Activated CD4-positive, alpha-beta memory T cell treated with anti-CD3 and anti-CD28 coated beads, Interleukin-2, amount 10 ng/mL, durations not matched to agents 7 days and 5 days (primary cell): ENCODE results near the gene CASK. TPM values are rescaled to one million over a fixed set of nuclear protein-coding genes. Genes with fewer than 3 reads are reported as not detected.

Experiments
- CTCF ChIA-PET: fragments of 350-600 bp; sonication (Branson Sonifier 250); formaldehyde crosslinking; loops from one replicate; lab custom pipeline; 2021; ENCODE audit warnings: antibody characterized with exemption, inconsistent platforms; lab: Charles Lee
- POLR2A ChIA-PET: fragments of 350-600 bp; sonication (Branson Sonifier 250); formaldehyde crosslinking; loops from one replicate; lab custom pipeline; 2021; ENCODE audit warnings: antibody characterized with exemption; lab: Charles Lee
- DNase-seq: peaks from one replicate; pipeline ENCODE4 v3.0.0-alpha.2; 2020
- H3K27ac Mint-ChIP-seq: one replicate; pipeline ENCODE4 v1.8.0; 2021; ENCODE audit warnings: mild to moderate bottlenecking, mixed read lengths
- H3K27me3 Mint-ChIP-seq: one replicate; pipeline ENCODE4 v1.8.0; 2021; ENCODE audit warnings: mixed read lengths
- H3K36me3 Mint-ChIP-seq: one replicate; pipeline ENCODE4 v1.8.0; 2021; ENCODE audit warnings: low read depth, mixed read lengths
- H3K4me1 Mint-ChIP-seq: one replicate; pipeline ENCODE4 v1.8.0; 2021; ENCODE audit warnings: mixed read lengths
- H3K4me3 Mint-ChIP-seq: one replicate; pipeline ENCODE4 v1.8.0; 2021; ENCODE audit warnings: mild to moderate bottlenecking, mixed read lengths
- H3K9me3 Mint-ChIP-seq: one replicate; pipeline ENCODE4 v1.8.0; 2021; ENCODE audit warnings: mixed read lengths
- total RNA-seq, 2 experiments: library from RNA; stranded (reverse); gene quantifications; one replicate each; pipeline ENCODE4 v1.2.3, GENCODE V29; 2021

The CASK gene
- total RNA-seq, 2 experiments from 2014 or later: 30.1 to 32.7 TPM

DNA sequence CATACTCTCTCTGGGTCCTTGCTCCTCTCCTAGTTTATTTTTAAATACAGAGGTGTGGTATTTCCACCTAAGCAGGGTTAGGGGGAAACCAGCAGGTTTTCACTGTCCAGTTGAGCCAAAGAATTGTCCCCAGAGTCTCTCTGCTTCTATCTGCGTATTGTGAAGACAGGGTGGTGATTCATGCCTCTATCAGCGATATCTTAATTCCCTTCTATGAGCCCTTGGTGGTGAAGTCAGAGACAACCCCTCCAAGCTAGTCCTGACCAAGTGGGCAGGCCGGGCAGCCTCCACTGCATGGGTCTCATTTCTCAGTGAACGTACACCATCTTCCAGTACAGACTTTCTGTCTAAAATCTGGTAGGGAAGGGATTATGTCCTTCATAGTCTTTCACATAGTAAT, 335.1 kb downstream of the CASK start:
- H3K4me3 Mint-ChIP-seq: no peak overlapping the region
- H3K36me3 Mint-ChIP-seq: peaks cover 8% of the 10 kb centered on the region
- H3K9me3 Mint-ChIP-seq: no peaks in the 10 kb centered on the region
- ChIA-PET POLR2A (no interaction called here), CTCF (no interaction called here)
- no peak overlapping the region for H3K27ac Mint-ChIP-seq
- H3K27me3 Mint-ChIP-seq: no peaks in the 10 kb centered on the region
- H3K4me1 Mint-ChIP-seq: no peaks in the 10 kb centered on the region
- no peak for DNase-seq

DNA sequence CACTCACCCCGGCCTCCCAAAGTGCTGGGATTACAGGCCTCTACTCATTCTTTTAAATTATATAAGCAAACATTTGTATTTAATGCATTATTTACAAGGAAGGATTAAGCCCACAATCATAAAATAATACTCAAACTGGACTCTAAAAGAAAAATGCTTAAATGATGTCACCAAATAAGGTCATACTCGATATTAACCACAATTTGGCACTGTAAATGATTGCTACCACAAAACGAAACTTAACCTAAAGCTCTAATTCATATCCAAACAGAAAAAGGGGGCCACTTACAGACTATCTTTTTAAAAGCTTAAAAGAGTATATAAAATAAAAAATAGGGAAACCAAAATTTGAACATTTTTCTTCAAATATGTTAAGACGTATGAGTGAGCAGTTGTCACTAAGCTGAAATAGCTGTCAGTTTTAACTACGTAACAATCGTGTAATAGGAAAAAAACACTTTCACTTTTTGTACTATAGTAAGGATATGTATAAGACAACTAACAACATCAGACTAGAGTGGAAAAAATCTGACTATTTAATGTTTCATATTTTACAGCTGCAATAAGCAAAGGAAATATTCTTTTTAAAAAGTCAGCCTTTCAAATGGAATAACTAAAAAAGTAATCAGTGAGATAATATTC, 342.8 kb downstream of the CASK start:
- ChIA-PET CTCF (interaction anchor here (0.6 to 1.0 kb wide), 2 partner anchors 157 to 179 kb away, joined by 3 read pairs; no protein-coding TSS in a partner anchor), POLR2A (interaction anchor here (1.7 kb wide), 1 partner anchor 19 kb away, joined by 5 read pairs; no protein-coding TSS in a partner anchor)
- Mint-ChIP-seq H3K36me3 (peaks cover 30% of the 10 kb centered on the region), H3K27me3 (no peaks in the 10 kb centered on the region), H3K4me3 (peak overlapping the region; percentile 36), H3K27ac (peak overlapping the region; percentile 32), H3K4me1 (peaks cover 8% of the 10 kb centered on the region), H3K9me3 (no peaks in the 10 kb centered on the region)
- no peak for DNase-seq

DNA sequence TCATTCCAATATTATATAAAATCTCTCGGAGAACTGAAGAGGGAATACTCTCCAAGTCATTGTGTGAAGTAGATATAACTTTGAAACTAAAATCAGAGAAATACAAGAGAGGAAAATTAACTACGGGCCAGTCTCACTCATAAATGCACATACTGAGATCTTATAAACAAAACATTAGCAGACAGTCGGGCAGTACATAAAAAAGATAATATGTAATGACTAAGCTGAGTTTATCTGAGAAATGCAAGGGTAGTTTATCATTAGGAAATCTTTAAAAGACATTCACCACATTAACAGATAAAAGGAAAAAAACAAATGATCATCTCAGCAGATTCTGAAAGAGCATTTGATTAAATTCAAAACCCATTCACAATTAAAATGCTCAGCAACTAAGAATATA, 359.5 kb downstream of the CASK start:
- Mint-ChIP-seq H3K27me3 (no peaks in the 10 kb centered on the region), H3K36me3 (peaks cover 23% of the 10 kb centered on the region), H3K9me3 (no peaks in the 10 kb centered on the region), H3K4me1 (peaks cover 33% of the 10 kb centered on the region), H3K4me3 (no peak overlapping the region), H3K27ac (no peak overlapping the region)
- DNase-seq: no peak
- ChIA-PET CTCF (no interaction called here), POLR2A (interaction anchor here (1.0 kb wide), 1 partner anchor 195 kb away, joined by 3 read pairs; no protein-coding TSS in a partner anchor)

DNA sequence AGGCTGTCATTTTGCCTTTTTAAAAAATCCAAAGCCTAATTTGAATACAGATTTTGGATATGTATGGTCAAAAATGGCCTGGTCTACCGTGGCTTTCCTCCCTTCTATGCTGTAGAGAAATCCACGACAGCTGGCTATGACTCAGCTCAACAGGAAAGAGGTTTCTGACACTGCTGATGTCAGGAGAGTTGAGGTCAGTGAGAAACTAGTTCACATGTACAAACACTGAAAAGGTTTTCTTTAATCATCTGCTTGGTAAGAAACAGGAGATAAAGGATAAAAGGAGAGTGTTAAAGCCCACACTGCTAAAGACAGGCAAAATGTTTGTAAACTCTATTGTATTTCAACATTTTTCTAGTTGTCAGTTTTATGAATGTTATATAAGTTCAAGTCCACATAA, 362.3 kb downstream of the CASK start:
- ChIA-PET CTCF (interaction anchor here (1.6 kb wide), 1 partner anchor 198 kb away, joined by 5 read pairs; no protein-coding TSS in a partner anchor), POLR2A (interaction anchor here (1.0 to 1.4 kb wide), 2 partner anchors 20 to 105 kb away, joined by 4 to 5 read pairs; no protein-coding TSS in a partner anchor)
- Mint-ChIP-seq H3K27me3 (no peaks in the 10 kb centered on the region), H3K36me3 (peaks cover 16% of the 10 kb centered on the region), H3K4me3 (no peak overlapping the region), H3K27ac (peak overlapping the region; percentile 83), H3K4me1 (peaks cover 57% of the 10 kb centered on the region), H3K9me3 (no peaks in the 10 kb centered on the region)
- peak; percentile 57 for DNase-seq

DNA sequence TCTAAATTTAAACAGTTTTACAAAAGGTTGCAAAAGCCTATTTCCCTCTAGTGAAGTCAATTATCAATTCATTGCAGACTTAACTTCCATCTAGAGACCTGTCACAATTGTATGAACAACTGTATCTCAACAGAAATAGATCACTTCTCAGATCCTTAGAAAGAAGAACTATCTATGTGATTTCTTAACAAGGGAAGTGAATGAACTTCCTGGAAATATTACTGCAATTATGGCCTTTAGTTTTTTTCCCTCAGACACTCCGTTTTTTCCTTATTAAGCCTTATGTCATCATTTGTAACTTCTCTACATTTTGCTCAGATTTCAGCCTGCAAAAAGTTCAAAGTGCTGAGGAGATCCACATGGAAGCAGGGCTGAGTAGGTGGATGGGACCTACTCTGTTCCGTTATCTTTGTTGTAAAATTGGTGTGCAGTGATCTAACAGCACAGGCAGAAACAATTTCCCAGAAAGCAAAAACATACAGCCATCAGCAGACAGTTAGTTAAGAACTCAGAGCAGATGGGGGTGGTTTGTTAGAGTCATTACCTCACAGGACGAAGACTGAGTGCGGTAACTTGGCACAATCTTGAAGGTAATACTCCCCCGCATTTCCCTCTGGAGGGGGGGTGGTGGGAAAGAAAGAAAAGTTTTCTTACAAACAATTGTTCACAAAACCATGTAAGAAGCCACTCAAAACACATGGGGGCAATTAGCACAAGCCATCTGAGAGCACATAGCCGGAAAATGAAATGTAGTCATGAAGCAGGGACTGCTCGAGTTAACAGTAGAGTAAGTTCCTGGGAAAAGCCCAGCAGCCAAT, 363.9 kb downstream of the CASK start:
- H3K9me3 Mint-ChIP-seq: no peaks in the 10 kb centered on the region
- peak; percentile 24 for DNase-seq
- ChIA-PET POLR2A (no interaction called here), CTCF (interaction anchor here (0.8 to 1.3 kb wide), 3 partner anchors 111 to 201 kb away, joined by 3 to 12 read pairs (median 3); no protein-coding TSS in a partner anchor)
- peak overlapping the region; percentile 87 for H3K27ac Mint-ChIP-seq
- peak overlapping the region; percentile 21 for H3K4me3 Mint-ChIP-seq
- peaks cover 59% of the 10 kb centered on the region for H3K4me1 Mint-ChIP-seq
- H3K36me3 Mint-ChIP-seq: peaks cover under 1% of the 10 kb centered on the region
- H3K27me3 Mint-ChIP-seq: no peaks in the 10 kb centered on the region

DNA sequence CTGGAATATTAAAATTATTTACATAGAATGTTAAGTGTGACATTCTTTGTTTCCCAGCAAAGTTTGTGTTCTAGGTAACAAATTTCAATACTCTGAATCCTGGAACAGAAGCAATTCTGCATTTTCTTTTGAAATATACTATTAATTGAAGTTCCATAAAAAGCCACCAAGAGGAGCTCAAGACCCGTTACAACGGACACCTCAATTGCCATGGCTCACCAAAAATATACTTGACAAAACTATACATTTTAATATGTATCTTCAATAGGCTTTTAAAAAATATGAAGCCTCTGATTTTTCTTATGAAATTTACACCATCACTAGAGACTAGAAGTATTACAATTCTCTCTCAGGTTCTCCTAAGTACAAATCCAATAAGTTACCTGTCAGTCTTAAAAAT, 364.8 kb downstream of the CASK start:
- no peak for DNase-seq
- H3K4me3 Mint-ChIP-seq: no peak overlapping the region
- peak overlapping the region; percentile 87 for H3K27ac Mint-ChIP-seq
- CTCF ChIA-PET: interaction anchor here (0.7 to 1.3 kb wide), 4 partner anchors 110 to 223 kb away, joined by 3 to 12 read pairs (median 3); no protein-coding TSS in a partner anchor
- peaks cover 55% of the 10 kb centered on the region for H3K4me1 Mint-ChIP-seq
- no peaks in the 10 kb centered on the region for H3K36me3 Mint-ChIP-seq
- no peaks in the 10 kb centered on the region for H3K9me3 Mint-ChIP-seq
- POLR2A ChIA-PET: interaction anchor here (1.0 kb wide), 2 partner anchors 201 to 221 kb away, joined by 3 read pairs; no protein-coding TSS in a partner anchor
- no peaks in the 10 kb centered on the region for H3K27me3 Mint-ChIP-seq

DNA sequence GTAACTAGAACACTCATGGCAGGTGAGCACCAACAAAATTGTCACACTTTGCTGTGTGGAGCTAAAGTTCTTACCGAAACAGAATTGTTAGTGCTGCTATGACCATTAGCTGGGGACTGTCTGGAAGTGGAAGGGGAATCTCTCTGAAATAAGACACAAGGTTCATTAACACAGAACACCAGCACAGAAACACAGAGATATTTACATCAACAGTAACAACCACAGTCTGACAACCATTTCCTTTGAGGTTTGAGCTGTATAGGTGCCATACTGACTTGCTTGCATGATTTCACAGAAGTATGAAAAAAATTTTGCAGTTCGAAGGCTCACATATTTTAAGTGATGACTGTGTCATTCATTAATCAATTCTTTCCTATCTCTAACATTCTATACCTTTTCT, 366.4 kb downstream of the CASK start:
- Mint-ChIP-seq H3K4me3 (peak overlapping the region; percentile 48), H3K4me1 (peaks cover 51% of the 10 kb centered on the region), H3K27ac (peak overlapping the region; percentile 81), H3K27me3 (no peaks in the 10 kb centered on the region), H3K36me3 (peaks cover 7% of the 10 kb centered on the region), H3K9me3 (no peaks in the 10 kb centered on the region)
- DNase-seq: peak; percentile 18
- POLR2A ChIA-PET: interaction anchor here (0.9 to 1.0 kb wide), 2 partner anchors 225 to 376 kb away, joined by 3 read pairs; no protein-coding TSS in a partner anchor
- CTCF ChIA-PET: no interaction called here

DNA sequence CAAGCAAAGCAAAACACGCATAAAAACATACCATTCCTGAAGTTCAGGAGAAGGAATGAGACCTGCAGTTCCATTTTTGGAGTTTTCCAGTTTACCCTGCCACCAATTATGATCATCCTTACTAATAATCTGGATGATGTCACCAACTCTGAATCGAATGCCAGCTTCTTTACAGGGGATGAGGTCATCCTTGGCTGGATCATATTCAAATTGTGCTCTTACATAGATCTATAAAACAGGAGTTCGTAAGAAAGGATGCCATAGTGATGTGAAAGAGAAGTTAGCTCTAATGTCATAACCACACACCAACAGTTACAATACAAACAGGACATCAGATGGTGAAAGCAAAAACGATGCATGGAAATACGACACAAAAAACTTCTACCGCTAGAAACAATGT, 369.7 kb downstream of the CASK start:
- ChIA-PET CTCF (no interaction called here), POLR2A (no interaction called here)
- no peak overlapping the region for H3K27ac Mint-ChIP-seq
- H3K4me3 Mint-ChIP-seq: no peak overlapping the region
- DNase-seq: no peak
- H3K4me1 Mint-ChIP-seq: peaks cover 27% of the 10 kb centered on the region
- no peaks in the 10 kb centered on the region for H3K9me3 Mint-ChIP-seq
- no peaks in the 10 kb centered on the region for H3K27me3 Mint-ChIP-seq
- H3K36me3 Mint-ChIP-seq: peaks cover 11% of the 10 kb centered on the region

DNA sequence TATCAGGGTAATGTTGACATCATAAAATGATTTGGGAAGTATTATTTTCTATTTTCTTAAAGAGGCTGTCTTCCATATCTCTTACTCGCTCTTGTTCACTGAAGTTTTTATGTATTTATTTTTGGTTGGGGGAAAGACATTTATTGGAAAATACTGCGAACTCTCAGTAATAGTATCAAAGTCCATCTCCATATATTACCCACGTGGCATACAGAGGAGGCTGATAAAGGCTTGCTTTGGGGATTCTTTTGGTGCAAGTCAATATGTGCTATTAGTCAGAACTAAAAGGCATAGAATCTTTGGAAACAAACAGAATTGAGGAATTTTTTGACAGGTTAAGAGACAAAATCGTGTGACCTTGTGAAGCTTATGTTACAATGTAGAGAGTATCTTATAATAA, 374.9 kb downstream of the CASK start:
- ChIA-PET POLR2A (no interaction called here), CTCF (no interaction called here)
- DNase-seq: no peak
- H3K4me1 Mint-ChIP-seq: no peaks in the 10 kb centered on the region
- no peaks in the 10 kb centered on the region for H3K27me3 Mint-ChIP-seq
- H3K4me3 Mint-ChIP-seq: no peak overlapping the region
- H3K36me3 Mint-ChIP-seq: peaks cover 21% of the 10 kb centered on the region
- H3K27ac Mint-ChIP-seq: no peak overlapping the region
- no peaks in the 10 kb centered on the region for H3K9me3 Mint-ChIP-seq

DNA sequence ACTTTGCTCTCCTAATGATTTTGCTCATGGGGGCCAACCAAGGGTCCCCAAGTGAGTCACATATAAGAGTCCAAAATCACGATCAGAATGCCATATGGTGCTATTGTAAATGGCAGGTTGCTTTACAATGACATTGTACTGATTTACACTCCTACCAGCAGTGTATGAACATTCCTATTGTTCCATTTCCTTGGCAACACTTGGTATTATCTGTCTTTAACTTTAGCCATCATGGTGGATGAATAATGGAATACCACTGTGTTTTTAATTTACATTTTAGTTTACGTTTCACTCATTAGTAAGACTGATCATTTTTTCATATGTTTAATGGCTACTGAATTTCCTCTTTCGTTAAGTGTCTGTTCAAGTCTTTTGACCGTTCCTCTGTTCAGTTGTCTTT, 379.7 kb downstream of the CASK start:
- Mint-ChIP-seq H3K4me3 (no peak overlapping the region), H3K9me3 (no peaks in the 10 kb centered on the region)
- CTCF ChIA-PET: no interaction called here

DNA sequence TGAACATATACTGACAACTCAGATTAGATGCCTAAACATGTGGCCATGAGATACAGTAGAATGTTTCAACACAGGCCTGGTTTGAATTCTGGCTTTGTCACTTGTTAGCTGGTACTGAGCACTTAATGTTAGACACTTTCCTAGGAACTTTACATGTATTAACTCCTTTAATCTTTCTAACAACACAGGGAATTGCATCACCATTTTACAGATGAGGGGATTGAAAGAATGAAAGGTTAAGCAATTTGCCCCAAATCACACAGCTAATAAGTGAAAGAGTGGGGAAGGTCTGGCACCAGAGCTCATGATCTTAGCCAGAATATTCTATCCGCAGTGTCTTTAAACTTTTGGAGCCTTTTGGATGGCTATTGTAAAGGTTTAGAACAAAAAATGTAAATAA, 380.3 kb downstream of the CASK start:
- no peak for DNase-seq
- Mint-ChIP-seq H3K27me3 (no peaks in the 10 kb centered on the region), H3K27ac (no peak overlapping the region), H3K4me3 (no peak overlapping the region), H3K9me3 (no peaks in the 10 kb centered on the region), H3K36me3 (peaks cover 21% of the 10 kb centered on the region), H3K4me1 (peaks cover 7% of the 10 kb centered on the region)
- POLR2A ChIA-PET: no interaction called here
- CTCF ChIA-PET: no interaction called here

More for the DNA sequence above, 379.7 kb downstream of the CASK start:
- DNase-seq: no peak
- Mint-ChIP-seq H3K4me1 (peaks cover 7% of the 10 kb centered on the region), H3K27ac (no peak overlapping the region), H3K36me3 (peaks cover 22% of the 10 kb centered on the region), H3K27me3 (no peaks in the 10 kb centered on the region)
- POLR2A ChIA-PET: no interaction called here

DNA sequence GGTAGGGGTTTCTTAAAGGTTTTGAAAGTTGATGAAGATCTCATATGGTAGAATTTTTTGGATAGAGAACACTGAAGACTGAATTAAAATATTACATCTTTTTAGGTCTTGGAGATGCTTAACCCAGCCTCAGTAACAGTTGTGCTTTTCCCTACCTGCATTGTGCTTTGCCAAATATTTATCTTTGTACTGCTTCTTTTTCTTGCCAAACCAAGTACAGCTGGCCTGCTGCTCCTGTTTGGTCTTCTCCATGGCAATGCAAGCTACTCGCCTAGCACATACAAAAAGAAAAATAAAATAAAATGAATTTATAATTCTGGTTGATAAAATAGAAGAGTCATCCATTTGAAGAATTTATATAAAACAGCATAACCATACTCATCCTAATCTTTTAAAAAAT, 380.8 kb downstream of the CASK start:
- CTCF ChIA-PET: no interaction called here
- H3K4me1 Mint-ChIP-seq: peaks cover 7% of the 10 kb centered on the region
- no peak for DNase-seq
- no peaks in the 10 kb centered on the region for H3K27me3 Mint-ChIP-seq
- no peak overlapping the region for H3K4me3 Mint-ChIP-seq
- H3K36me3 Mint-ChIP-seq: peaks cover 21% of the 10 kb centered on the region
- no peak overlapping the region for H3K27ac Mint-ChIP-seq
- no peaks in the 10 kb centered on the region for H3K9me3 Mint-ChIP-seq
- POLR2A ChIA-PET: interaction anchor here (1.4 kb wide), 1 partner anchor 13 kb away, joined by 3 read pairs; no protein-coding TSS in a partner anchor

DNA sequence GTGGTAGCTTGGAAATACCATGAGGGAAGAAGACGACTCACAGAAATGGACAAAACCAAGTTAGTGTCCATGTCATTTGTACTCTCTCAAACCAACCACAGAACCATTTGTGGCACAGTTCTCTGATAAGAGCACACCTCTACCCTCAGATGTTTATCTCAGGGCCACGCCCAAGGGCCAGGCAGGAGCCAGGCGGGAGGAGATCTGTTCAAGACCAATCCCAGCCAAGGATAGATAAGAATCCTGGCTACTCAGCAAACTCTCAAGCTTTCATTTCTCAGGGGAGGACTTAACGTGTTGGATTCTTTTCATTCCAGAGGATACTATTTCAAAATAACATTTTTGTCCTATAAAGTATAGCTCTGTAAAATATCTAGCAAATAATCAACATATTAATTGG, 381.2 kb downstream of the CASK start:
- no peaks in the 10 kb centered on the region for H3K27me3 Mint-ChIP-seq
- peaks cover 7% of the 10 kb centered on the region for H3K4me1 Mint-ChIP-seq
- no peak overlapping the region for H3K27ac Mint-ChIP-seq
- ChIA-PET POLR2A (interaction anchor here (1.4 kb wide), 1 partner anchor 13 kb away, joined by 3 read pairs; no protein-coding TSS in a partner anchor), CTCF (no interaction called here)
- no peak for DNase-seq
- peaks cover 19% of the 10 kb centered on the region for H3K36me3 Mint-ChIP-seq
- H3K9me3 Mint-ChIP-seq: no peaks in the 10 kb centered on the region
- no peak overlapping the region for H3K4me3 Mint-ChIP-seq
